Left lung (tissue), 10 donors: ENCODE data around the gene CLMP. TPM values are rescaled to one million over a fixed set of nuclear protein-coding genes. Genes with fewer than 3 reads are reported as not detected.
A peak's percentile ranks its signal among the peaks of the same experiment; 100 is the strongest.

ENCODE experiments used
- ATAC-seq: fragments of 200-7000 bp; cut with Tn5 transposase; one replicate; pipeline ENCODE4 v1.9.1; 2020; ENCODE audit warnings: moderate library complexity
- DNase-seq, 4 donors: peaks; one replicate each; pipeline ENCODE4 v3.0.0-alpha.2; 2013 to 2020
- H3K27ac ChIP-seq, 2 donors: fragments of 200-600 bp; sonication (generic) in 1 of 2; one replicate each; pipeline versions ENCODE4 v1.5.0 to v1.8.0; 2020 to 2021
- H3K27me3 ChIP-seq, 2 donors: fragments of 200-600 bp; sonication (generic) in 1 of 2; one replicate each; pipeline versions ENCODE4 v1.5.0 to v1.8.0; 2020 to 2021
- H3K36me3 ChIP-seq, 2 donors: fragments of 200-600 bp; sonication (generic) in 1 of 2; one replicate each; pipeline versions ENCODE4 v1.5.0 to v1.8.0; 2020 to 2021
- H3K4me1 ChIP-seq, 2 donors: fragments of 200-600 bp; one replicate each; pipeline ENCODE4 v1.8.0; 2021
- H3K4me3 ChIP-seq, 2 donors: fragments of 200-600 bp; sonication (generic) in 1 of 2; one replicate each; pipeline versions ENCODE4 v1.5.0 to v1.8.0; 2020 to 2021; ENCODE audit warnings: mild to moderate bottlenecking in 1 of 2
- H3K9me3 ChIP-seq, 2 donors: fragments of 200-600 bp; sonication (generic) in 1 of 2; one replicate each; pipeline versions ENCODE4 v1.5.0 to v1.8.0; 2020 to 2021
- CTCF ChIP-seq, 2 donors: fragments of 200-600 bp; sonication (generic) in 1 of 2; IDR thresholded peaks; one replicate each; pipeline versions ENCODE4 v1.5.0 to v1.8.0; 2021; ENCODE audit warnings: antibody characterized with exemption in 2 of 2
- intact Hi-C, 2 donors: fragments of 100-400 bp; cut with DNase I; formaldehyde crosslinking; loops; one replicate each; pipeline versions ENCODE4 v1.11.2 to v1.14.2; 2022
- polyA plus RNA-seq, 6 donors: library from polyadenylated mRNA; unstranded; fragments of 120-200 nt; gene quantifications; one replicate each; pipeline ENCODE4 v1.2.1, GENCODE V29; 2013; ENCODE audit not compliant: insufficient read length in 6 of 6
- total RNA-seq, 2 donors: library from RNA; stranded (reverse); fragmentation: NEBNext Ultra II Directional; extraction: Animal tissue kit (Norgen Biotek cat#: 25700); gene quantifications; one replicate each; pipeline ENCODE4 v1.2.1, GENCODE V29; 2021
- donor health status: DM: no; HTN: yes; CAD: no.
- donor health status: DM: no; HTN: no; CAD: no.

CLMP gene
- total and polyA plus RNA-seq, 8 donors: 16.5 to 22.5 (median 18.1) TPM

GRCh38 chr11:123186286-123186685 is 8.8 kb downstream of the CLMP start:
- Histone ChIP-seq H3K9me3 (no peaks in the 10 kb centered on the region), H3K27ac (no peak overlapping the region), H3K4me1 (no peaks in the 10 kb centered on the region), H3K27me3 (peaks cover 0 to 63% of the 10 kb centered on the region in 2 donors), H3K4me3 (no peak overlapping the region), H3K36me3 (no peaks in the 10 kb centered on the region)
- intact Hi-C loops: no loop called here
- no peak for DNase-seq
- ATAC-seq: no peak
- no peak for TF ChIP-seq CTCF (IDR thresholded peaks at IDR 0.05)

GRCh38 chr11:123185326-123185725 is 9.7 kb downstream of the CLMP start:
- TF ChIP-seq CTCF (IDR thresholded peaks at IDR 0.05): no peak
- H3K9me3 ChIP-seq: no peaks in the 10 kb centered on the region
- H3K36me3 ChIP-seq: no peaks in the 10 kb centered on the region
- intact Hi-C loops: no loop called here
- no peak overlapping the region for H3K4me3 ChIP-seq
- ATAC-seq (no peak), DNase-seq (no peak)
- H3K27me3 ChIP-seq: peaks cover 0 to 55% of the 10 kb centered on the region in 2 donors
- H3K27ac ChIP-seq: no peak overlapping the region
- H3K4me1 ChIP-seq: no peaks in the 10 kb centered on the region

DNA sequence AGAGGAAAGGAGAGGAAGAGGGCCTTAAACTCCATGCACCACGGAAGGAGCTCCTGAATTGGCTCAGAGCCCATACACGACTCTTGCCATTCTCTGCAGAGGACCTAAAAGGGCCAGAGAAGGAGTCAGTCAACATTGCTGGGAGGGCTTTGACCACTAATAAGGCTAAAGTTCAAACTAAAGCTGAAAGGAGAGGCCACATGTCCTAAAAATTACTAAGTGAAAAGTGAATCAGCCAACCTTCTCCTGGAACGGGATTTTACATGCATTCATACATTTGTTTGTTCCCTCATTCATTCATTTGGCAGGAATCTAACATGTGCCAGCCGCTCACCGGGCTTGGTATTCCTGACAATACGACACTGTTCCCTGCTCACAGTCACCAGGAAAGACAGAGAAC is 10.5 kb downstream of the CLMP start:
- H3K27me3 ChIP-seq: peaks cover 0 to 47% of the 10 kb centered on the region in 2 donors
- H3K9me3 ChIP-seq: no peaks in the 10 kb centered on the region
- intact Hi-C loops: no loop called here
- no peak for TF ChIP-seq CTCF (IDR thresholded peaks at IDR 0.05)
- ATAC-seq: peak; percentile 45
- H3K4me1 ChIP-seq: no peaks in the 10 kb centered on the region
- no peak overlapping the region for H3K4me3 ChIP-seq
- H3K36me3 ChIP-seq: no peaks in the 10 kb centered on the region
- no peak overlapping the region for H3K27ac ChIP-seq
- no peak for DNase-seq

GRCh38 chr11:123183391-123184099 is 11.5 kb downstream of the CLMP start:
- H3K9me3 ChIP-seq: no peaks in the 10 kb centered on the region
- H3K27ac ChIP-seq: no peak overlapping the region
- DNase-seq: no peak
- no peaks in the 10 kb centered on the region for H3K4me1 ChIP-seq
- no peaks in the 10 kb centered on the region for H3K36me3 ChIP-seq
- peaks cover 0 to 39% of the 10 kb centered on the region in 2 donors for H3K27me3 ChIP-seq
- intact Hi-C loops: no loop called here
- no peak for TF ChIP-seq CTCF (IDR thresholded peaks at IDR 0.05)
- no peak for ATAC-seq
- no peak overlapping the region for H3K4me3 ChIP-seq

GRCh38 chr11:123181767-123182500 is 13.1 kb downstream of the CLMP start:
- Histone ChIP-seq H3K27ac (no peak overlapping the region), H3K27me3 (peaks cover 0 to 25% of the 10 kb centered on the region in 2 donors), H3K9me3 (no peaks in the 10 kb centered on the region), H3K4me3 (no peak overlapping the region), H3K36me3 (no peaks in the 10 kb centered on the region), H3K4me1 (no peaks in the 10 kb centered on the region)
- DNase-seq (no peak), ATAC-seq (no peak)
- no peak for TF ChIP-seq CTCF (IDR thresholded peaks at IDR 0.05)
- intact Hi-C loops: no loop called here
